ENCODE results near the gene KPNA2. TPM values are rescaled to one million over a fixed set of nuclear protein-coding genes. Genes with fewer than 3 reads are reported as not detected.

KPNA2 gene
- total and polyA plus RNA-seq, 2 of the 13 experiments (the other 11 are each of a cell fraction or from before 2014, with no cell fraction given) = 111 to 305 TPM

DNA sequence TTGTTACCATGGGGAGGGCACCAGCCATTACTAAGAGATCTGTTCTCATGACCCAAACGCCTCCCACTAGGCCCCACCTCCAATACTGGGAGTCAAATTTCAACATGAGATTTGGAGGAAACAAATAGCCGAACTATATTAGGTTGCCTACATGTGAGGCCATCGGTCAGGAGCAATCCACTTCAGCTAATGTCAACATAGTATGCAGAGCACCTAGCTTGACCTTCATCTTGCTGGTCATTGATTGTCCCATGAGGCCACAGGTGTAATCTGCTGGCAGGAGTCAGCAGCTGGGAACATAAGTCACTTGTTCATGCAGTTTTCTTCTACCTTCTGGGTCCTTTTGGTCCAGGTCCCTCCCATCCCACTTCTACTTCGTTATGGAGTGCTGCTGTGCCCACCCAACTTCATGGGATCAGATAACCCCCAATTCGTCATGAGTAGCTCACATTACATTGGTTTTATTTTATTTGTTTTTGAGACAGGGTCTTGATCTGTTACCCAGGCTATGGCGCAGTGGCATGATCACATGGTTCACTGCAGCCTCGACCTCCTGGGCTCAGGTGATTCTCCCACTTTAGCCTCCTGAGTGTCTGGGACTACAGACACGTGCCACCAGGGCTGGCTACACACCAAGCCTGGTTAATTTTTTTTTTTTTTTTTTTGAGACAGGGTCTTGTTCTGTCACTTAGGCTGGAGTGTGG, 5.9 kb upstream of the KPNA2 start (continued):
- TF ChIP-seq ATF7 (IDR thresholded peaks at IDR 0.05) (no peak), ATF7 (CRISPR knock-in tag; IDR thresholded peaks at IDR 0.05) (peak; percentile 66; the same call in 1 of the 2 replicates), DNMT3B (CRISPR knock-in tag; conservative IDR thresholded peaks at IDR 0.05) (0 out of 2 replicates have a peak, but pooled peaks have one; percentile 76), ZNF329 (CRISPR knock-in tag; IDR thresholded peaks at IDR 0.05; ENCODE audit: low read depth) (no peak), ZNF674 (CRISPR knock-in tag; IDR thresholded peaks at IDR 0.05; ENCODE audit: low read depth) (0 out of 2 replicates have a peak, but pooled peaks have one; percentile 37), PCBP2 (optimal IDR thresholded peaks at IDR 0.05; ENCODE audit: low read depth, low read length, poor library complexity, severe bottlenecking) (no peak), SNRNP70 (IDR thresholded peaks at IDR 0.05; ENCODE audit: low read depth, low read length) (no peak), ZNF44 (CRISPR knock-in tag; IDR thresholded peaks at IDR 0.05) (peak; percentile 54; the same call in 1 of the 2 replicates), KLF15 (CRISPR knock-in tag; IDR thresholded peaks at IDR 0.05; ENCODE audit: borderline replicate concordance) (no peak), ZNF703 (CRISPR knock-in tag; IDR thresholded peaks at IDR 0.05; ENCODE audit: borderline replicate concordance) (no peak), ZNF264 (CRISPR knock-in tag; IDR thresholded peaks at IDR 0.05) (peak; percentile 67; the same call in 1 of the 2 replicates), ZNF746 (CRISPR knock-in tag; IDR thresholded peaks at IDR 0.05) (no peak), FOXA3 (CRISPR knock-in tag; IDR thresholded peaks at IDR 0.05) (peak; percentile 97), HDAC1 (CRISPR knock-in tag; IDR thresholded peaks at IDR 0.05) (peak; percentile 58), ZNF17 (CRISPR knock-in tag; IDR thresholded peaks at IDR 0.05) (no peak), YY1 (IDR thresholded peaks at IDR 0.05; ENCODE audit: insufficient read depth, insufficient replicate concordance, low read depth, low read length) (peak; percentile 39), RBM22 (optimal IDR thresholded peaks at IDR 0.05; ENCODE audit: low read length) (no peak), IRF2 (CRISPR knock-in tag; IDR thresholded peaks at IDR 0.05) (peak; percentile 88), ZIK1 (CRISPR knock-in tag; IDR thresholded peaks at IDR 0.05; ENCODE audit: borderline replicate concordance, low read depth) (0 out of 2 replicates have a peak, but pooled peaks have one; percentile 68), MTF2 (CRISPR knock-in tag; IDR thresholded peaks at IDR 0.05; ENCODE audit: borderline replicate concordance) (no peak)
- TF ChIP-seq, protein P1, sequence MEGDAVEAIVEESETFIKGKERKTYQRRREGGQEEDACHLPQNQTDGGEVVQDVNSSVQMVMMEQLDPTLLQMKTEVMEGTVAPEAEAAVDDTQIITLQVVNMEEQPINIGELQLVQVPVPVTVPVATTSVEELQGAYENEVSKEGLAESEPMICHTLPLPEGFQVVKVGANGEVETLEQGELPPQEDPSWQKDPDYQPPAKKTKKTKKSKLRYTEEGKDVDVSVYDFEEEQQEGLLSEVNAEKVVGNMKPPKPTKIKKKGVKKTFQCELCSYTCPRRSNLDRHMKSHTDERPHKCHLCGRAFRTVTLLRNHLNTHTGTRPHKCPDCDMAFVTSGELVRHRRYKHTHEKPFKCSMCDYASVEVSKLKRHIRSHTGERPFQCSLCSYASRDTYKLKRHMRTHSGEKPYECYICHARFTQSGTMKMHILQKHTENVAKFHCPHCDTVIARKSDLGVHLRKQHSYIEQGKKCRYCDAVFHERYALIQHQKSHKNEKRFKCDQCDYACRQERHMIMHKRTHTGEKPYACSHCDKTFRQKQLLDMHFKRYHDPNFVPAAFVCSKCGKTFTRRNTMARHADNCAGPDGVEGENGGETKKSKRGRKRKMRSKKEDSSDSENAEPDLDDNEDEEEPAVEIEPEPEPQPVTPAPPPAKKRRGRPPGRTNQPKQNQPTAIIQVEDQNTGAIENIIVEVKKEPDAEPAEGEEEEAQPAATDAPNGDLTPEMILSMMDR (CRISPR knock-in tag; IDR thresholded peaks at IDR 0.05) = peak; percentile 26; the same call in 1 of the 2 replicates
- TF ChIP-seq, protein P2, sequence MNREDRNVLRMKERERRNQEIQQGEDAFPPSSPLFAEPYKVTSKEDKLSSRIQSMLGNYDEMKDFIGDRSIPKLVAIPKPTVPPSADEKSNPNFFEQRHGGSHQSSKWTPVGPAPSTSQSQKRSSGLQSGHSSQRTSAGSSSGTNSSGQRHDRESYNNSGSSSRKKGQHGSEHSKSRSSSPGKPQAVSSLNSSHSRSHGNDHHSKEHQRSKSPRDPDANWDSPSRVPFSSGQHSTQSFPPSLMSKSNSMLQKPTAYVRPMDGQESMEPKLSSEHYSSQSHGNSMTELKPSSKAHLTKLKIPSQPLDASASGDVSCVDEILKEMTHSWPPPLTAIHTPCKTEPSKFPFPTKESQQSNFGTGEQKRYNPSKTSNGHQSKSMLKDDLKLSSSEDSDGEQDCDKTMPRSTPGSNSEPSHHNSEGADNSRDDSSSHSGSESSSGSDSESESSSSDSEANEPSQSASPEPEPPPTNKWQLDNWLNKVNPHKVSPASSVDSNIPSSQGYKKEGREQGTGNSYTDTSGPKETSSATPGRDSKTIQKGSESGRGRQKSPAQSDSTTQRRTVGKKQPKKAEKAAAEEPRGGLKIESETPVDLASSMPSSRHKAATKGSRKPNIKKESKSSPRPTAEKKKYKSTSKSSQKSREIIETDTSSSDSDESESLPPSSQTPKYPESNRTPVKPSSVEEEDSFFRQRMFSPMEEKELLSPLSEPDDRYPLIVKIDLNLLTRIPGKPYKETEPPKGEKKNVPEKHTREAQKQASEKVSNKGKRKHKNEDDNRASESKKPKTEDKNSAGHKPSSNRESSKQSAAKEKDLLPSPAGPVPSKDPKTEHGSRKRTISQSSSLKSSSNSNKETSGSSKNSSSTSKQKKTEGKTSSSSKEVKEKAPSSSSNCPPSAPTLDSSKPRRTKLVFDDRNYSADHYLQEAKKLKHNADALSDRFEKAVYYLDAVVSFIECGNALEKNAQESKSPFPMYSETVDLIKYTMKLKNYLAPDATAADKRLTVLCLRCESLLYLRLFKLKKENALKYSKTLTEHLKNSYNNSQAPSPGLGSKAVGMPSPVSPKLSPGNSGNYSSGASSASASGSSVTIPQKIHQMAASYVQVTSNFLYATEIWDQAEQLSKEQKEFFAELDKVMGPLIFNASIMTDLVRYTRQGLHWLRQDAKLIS (CRISPR knock-in tag; IDR thresholded peaks at IDR 0.05) = no peak
- TF ChIP-seq, protein P3, sequence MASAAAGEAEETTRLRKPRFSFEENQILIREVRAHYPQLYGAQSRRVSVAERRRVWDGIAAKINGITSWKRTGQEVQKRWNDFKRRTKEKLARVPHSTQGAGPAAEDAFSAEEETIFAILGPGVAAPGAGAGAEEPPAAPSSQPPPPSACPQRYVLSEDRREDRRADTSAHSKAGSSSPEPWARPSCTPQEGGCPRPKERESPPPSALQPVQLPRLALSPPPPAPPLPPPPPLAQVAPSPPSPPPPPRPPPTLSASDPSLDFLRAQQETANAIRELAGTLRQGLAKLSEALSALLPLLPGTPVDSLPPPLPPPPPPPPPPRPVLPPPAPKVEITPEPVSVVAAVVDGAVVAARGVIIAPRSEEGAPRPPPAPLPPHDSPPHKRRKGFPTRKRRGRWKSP (CRISPR knock-in tag; IDR thresholded peaks at IDR 0.05) = peak; percentile 49; the same call in 1 of the 2 replicates

Measured in HepG2 (cell line).